PC-9 (cell line): ENCODE results near the gene NFE2L3. TPM values are rescaled to one million over a fixed set of nuclear protein-coding genes. Genes with fewer than 3 reads are reported as not detected.

Source experiments
- BruUV-seq: library from RNA; stranded (reverse); fragments of 400-500 nt; replicated peaks from 2 replicates; lab custom pipeline; 2021; lab: Mats Ljungman, UMichigan
- CTCF ChIA-PET: fragments of 300-600 bp; sonication (Branson Sonifier 250); formaldehyde crosslinking; loops from one replicate; lab custom pipeline; 2022; ENCODE audit warnings: antibody characterized with exemption; lab: Charles Lee
- POLR2A ChIA-PET: fragments of 300-600 bp; sonication (Branson Sonifier 250); formaldehyde crosslinking; loops from one replicate; lab custom pipeline; 2022; ENCODE audit warnings: antibody characterized with exemption; ENCODE audit not compliant: unreplicated experiment; lab: Charles Lee
- DNase-seq, 2 experiments: peaks; one replicate each; pipeline versions ENCODE4 v3.0.0 to v3.0.0-alpha.2; 2015 to 2022; ENCODE audit warnings: mixed read lengths in 1 of 2
- H2AFZ ChIP-seq: fragments of 200-600 bp; sonication (generic); 2 replicates; pipeline ENCODE4 v1.8.1; 2017; ENCODE audit warnings: antibody characterized with exemption
- H3F3A ChIP-seq: fragments of 200-600 bp; sonication (generic); 2 replicates; pipeline ENCODE4 v1.8.1; 2017; ENCODE audit warnings: antibody characterized with exemption, mild to moderate bottlenecking, low read depth; ENCODE audit not compliant: insufficient read depth
- H3K27ac ChIP-seq: fragments of 200-600 bp; sonication (generic); 2 replicates; pipeline ENCODE4 v1.6.1; 2016; ENCODE audit warnings: mixed run types
- H3K27me3 ChIP-seq: fragments of 200-600 bp; sonication (generic); 2 replicates; pipeline ENCODE4 v1.6.1; 2016; ENCODE audit warnings: low read depth, mixed run types; ENCODE audit not compliant: insufficient read depth
- H3K36me3 ChIP-seq: fragments of 200-600 bp; sonication (generic); 2 replicates; pipeline ENCODE4 v1.6.1; 2016; ENCODE audit warnings: low read depth, mixed run types
- H3K4me1 ChIP-seq: fragments of 200-600 bp; sonication (generic); replicated peaks from 2 replicates; pipeline ENCODE4 v1.6.1; 2016; ENCODE audit warnings: mixed run types; ENCODE audit not compliant: insufficient read depth
- H3K4me2 ChIP-seq: fragments of 200-600 bp; sonication (generic); 2 replicates; pipeline ENCODE4 v1.6.1; 2017; ENCODE audit warnings: mixed run types
- H3K4me3 ChIP-seq: fragments of 200-600 bp; sonication (generic); 2 replicates; pipeline ENCODE4 v1.6.1; 2016; ENCODE audit warnings: mixed run types
- H3K79me2 ChIP-seq: fragments of 200-600 bp; sonication (generic); 2 replicates; pipeline ENCODE4 v1.6.1; 2017; ENCODE audit warnings: low read depth, mixed run types
- H3K9me2 ChIP-seq: fragments of 200-600 bp; sonication (generic); 2 replicates; pipeline ENCODE4 v1.8.1; 2017; ENCODE audit warnings: mild to moderate bottlenecking; ENCODE audit not compliant: insufficient read depth
- H3K9me3 ChIP-seq: fragments of 200-600 bp; sonication (generic); 2 replicates; pipeline ENCODE4 v1.8.1; 2016; ENCODE audit warnings: low read depth; ENCODE audit not compliant: insufficient read depth
- H4K20me1 ChIP-seq: fragments of 200-600 bp; sonication (generic); 2 replicates; pipeline ENCODE4 v1.8.1; 2017; ENCODE audit not compliant: insufficient read depth
- EZH2 ChIP-seq: fragments of 200-600 bp; sonication (generic); IDR thresholded peaks from 2 replicates; pipeline ENCODE4 v1.8.0; 2017; ENCODE audit warnings: antibody characterized with exemption, low read depth
- intact Hi-C: fragments of 100-400 bp; cut with micrococcal nuclease; formaldehyde crosslinking; loops from one replicate; pipeline ENCODE4 v1.10.0; 2022; ENCODE audit not compliant: unreplicated experiment
- total RNA-seq: library from RNA; stranded (reverse); gene quantifications from 2 replicates; pipeline ENCODE4 v1.2.3, GENCODE V29; 2021
- TF ChIP-seq, protein P1 (sequence below): fragments of 200-600 bp; sonication (generic); conservative IDR thresholded peaks from 2 replicates; pipeline ENCODE4 v1.6.1; 2017; ENCODE audit warnings: mixed run types, antibody characterized with exemption, mild to moderate bottlenecking, moderate library complexity

Gene NFE2L3
- total RNA-seq, 1 experiment from 2014 or later: 49.1 TPM

DNA sequence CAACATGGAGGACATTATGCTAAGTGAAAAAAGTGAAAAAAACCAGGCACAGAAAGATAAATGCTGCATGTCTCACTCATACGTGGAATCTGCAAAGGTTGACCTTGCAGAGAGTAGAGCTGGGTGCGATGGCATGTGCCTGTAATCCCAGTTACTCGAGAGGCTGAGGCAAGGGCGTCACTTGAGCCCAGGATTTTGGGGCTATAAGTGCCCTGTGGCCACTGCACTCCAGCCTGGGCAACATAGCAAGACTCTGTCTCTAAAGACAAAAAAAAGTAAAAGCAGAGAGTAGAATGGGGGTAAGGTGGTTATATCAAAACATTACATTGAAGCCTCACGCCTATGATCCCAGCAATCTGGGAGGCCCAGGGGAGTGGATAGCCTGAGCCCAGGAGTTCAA, 72.4 kb downstream of the NFE2L3 start:
- Histone ChIP-seq H3K27ac (no peak overlapping the region), H3K4me2 (no peak overlapping the region), H3K4me3 (no peak overlapping the region), H3K27me3 (no peaks in the 10 kb centered on the region), H4K20me1 (no peaks in the 10 kb centered on the region), H3K9me2 (no peaks in the 10 kb centered on the region), H3K36me3 (no peaks in the 10 kb centered on the region), H2AFZ (no peak overlapping the region), H3K9me3 (no peaks in the 10 kb centered on the region), H3F3A (no peaks in the 10 kb centered on the region), H3K4me1 (no peaks in the 10 kb centered on the region), H3K79me2 (no peaks in the 10 kb centered on the region)
- POLR2A ChIA-PET: no interaction called here
- BruUV-seq: no TSS peak
- TF ChIP-seq, protein P1, sequence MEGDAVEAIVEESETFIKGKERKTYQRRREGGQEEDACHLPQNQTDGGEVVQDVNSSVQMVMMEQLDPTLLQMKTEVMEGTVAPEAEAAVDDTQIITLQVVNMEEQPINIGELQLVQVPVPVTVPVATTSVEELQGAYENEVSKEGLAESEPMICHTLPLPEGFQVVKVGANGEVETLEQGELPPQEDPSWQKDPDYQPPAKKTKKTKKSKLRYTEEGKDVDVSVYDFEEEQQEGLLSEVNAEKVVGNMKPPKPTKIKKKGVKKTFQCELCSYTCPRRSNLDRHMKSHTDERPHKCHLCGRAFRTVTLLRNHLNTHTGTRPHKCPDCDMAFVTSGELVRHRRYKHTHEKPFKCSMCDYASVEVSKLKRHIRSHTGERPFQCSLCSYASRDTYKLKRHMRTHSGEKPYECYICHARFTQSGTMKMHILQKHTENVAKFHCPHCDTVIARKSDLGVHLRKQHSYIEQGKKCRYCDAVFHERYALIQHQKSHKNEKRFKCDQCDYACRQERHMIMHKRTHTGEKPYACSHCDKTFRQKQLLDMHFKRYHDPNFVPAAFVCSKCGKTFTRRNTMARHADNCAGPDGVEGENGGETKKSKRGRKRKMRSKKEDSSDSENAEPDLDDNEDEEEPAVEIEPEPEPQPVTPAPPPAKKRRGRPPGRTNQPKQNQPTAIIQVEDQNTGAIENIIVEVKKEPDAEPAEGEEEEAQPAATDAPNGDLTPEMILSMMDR: no peak
- no peak for TF ChIP-seq EZH2
- intact Hi-C loops: no loop called here
- CTCF ChIA-PET: no interaction called here
- no peak for DNase-seq

DNA sequence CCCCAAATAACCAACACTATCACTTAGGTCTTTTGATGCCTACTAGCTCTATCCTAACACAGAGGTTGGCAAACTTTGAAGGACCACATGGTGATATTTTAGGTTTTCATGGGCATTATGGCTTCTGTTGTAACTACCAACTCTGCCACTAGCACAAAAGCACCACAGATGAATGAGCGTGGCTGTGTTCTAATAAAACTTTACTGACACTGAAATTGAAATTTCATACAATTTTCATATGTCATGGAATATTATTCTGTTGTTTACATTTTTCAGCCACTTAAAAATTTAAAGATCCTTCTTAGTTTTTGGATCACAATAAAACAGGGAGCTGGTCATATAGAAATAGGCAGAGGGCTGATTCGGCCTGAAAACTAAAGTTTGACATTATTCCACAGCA, 76.0 kb downstream of the NFE2L3 start:
- Histone ChIP-seq H3K27me3 (no peaks in the 10 kb centered on the region), H3K4me2 (no peak overlapping the region), H3K4me1 (no peaks in the 10 kb centered on the region), H3K36me3 (no peaks in the 10 kb centered on the region), H3K27ac (no peak overlapping the region), H3K4me3 (no peak overlapping the region), H3K79me2 (no peaks in the 10 kb centered on the region), H3F3A (no peaks in the 10 kb centered on the region), H3K9me2 (no peaks in the 10 kb centered on the region), H3K9me3 (no peaks in the 10 kb centered on the region), H2AFZ (no peak overlapping the region), H4K20me1 (no peaks in the 10 kb centered on the region)
- ChIA-PET CTCF (interaction anchor here (0.7 kb wide), 1 partner anchor 50 kb away, joined by 3 read pairs; no protein-coding TSS in a partner anchor), POLR2A (no interaction called here)
- BruUV-seq: no TSS peak
- no peak for DNase-seq
- intact Hi-C loops: no loop called here
- TF ChIP-seq EZH2: no peak
- TF ChIP-seq, protein P1: no peak

DNA sequence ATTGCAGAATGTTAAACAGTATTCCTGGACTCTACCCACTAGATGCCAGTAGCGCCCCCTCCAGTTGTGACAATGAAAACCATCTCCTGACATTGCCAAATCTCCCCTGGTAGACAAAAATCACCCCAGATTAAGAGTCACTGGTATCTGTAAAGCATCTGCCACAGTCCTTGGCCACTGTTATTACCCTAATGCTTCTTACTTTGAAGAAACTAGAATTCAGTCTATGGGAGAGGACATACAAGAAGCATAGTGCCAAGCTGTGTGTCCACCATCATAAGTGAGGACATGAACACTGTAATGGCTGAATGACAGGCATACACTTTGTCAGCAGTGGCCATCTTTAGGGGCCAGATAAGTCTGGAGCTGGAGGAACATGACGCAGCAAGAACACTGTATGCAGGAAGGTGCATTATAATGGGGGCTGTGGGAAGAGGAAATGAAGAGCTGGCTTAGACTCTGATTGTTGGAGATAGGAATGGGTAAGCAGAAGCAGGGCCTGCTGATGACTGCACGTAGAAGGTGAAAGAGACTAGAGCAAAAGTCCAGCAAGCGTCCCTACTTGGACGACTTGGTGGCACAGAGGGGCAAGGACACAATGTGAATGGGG, 82.0 kb downstream of the NFE2L3 start:
- no peak for DNase-seq
- intact Hi-C loops: no loop called here
- no TSS peak for BruUV-seq
- Histone ChIP-seq H4K20me1 (no peaks in the 10 kb centered on the region), H3K4me1 (no peaks in the 10 kb centered on the region), H3K27ac (no peak overlapping the region), H3K4me2 (no peak overlapping the region), H3K27me3 (no peaks in the 10 kb centered on the region), H3K9me3 (0 out of 2 replicates have a peak, but pooled peaks cover 5% of the 10 kb centered on the region), H3F3A (no peaks in the 10 kb centered on the region), H3K79me2 (no peaks in the 10 kb centered on the region), H3K9me2 (no peaks in the 10 kb centered on the region), H3K4me3 (no peak overlapping the region), H2AFZ (no peak overlapping the region), H3K36me3 (no peaks in the 10 kb centered on the region)
- CTCF ChIA-PET: no interaction called here
- POLR2A ChIA-PET: no interaction called here
- TF ChIP-seq, protein P1: no peak
- TF ChIP-seq EZH2: no peak

Other genes with a start within 250 kb of the NFE2L3 start
- gene HNRNPA2B1, start 48.5 kb downstream of the NFE2L3 start, total RNA-seq: 526 and 792 TPM in 2 replicates
- gene CBX3, start 49.5 kb downstream of the NFE2L3 start, total RNA-seq: 282 and 308 TPM in 2 replicates
- gene SNX10, start 139.7 kb downstream of the NFE2L3 start, total RNA-seq: 9.1 and 9.8 TPM in 2 replicates